BJ (cell line): ENCODE measurements around the gene FKBP7. TPM values are rescaled to one million over a fixed set of nuclear protein-coding genes. Genes with fewer than 3 reads are reported as not detected.
"Not testable (repeated sequence)": the region's sequence is repeated elsewhere in the genome, so short reads cannot be mapped to it uniquely, and the experiment has no call there.

Source experiments
- CTCF ChIA-PET: fragments of 350-600 bp; formaldehyde crosslinking; extraction: SDS; loops from one replicate; lab custom pipeline; 2021; ENCODE audit warnings: antibody characterized with exemption, inconsistent platforms; lab: Yijun Ruan, JAX
- POLR2A ChIA-PET: fragments of 300-600 bp; sonication (Branson Sonifier 250); formaldehyde crosslinking; extraction: SDS; loops from one replicate; lab custom pipeline; 2021; ENCODE audit warnings: antibody characterized with exemption; lab: Charles Lee
- DNase-seq: peaks from one replicate; pipeline ENCODE4 v3.0.0-alpha.2; 2011; ENCODE audit warnings: low read depth
- H3K27me3 ChIP-seq: 2 replicates; pipeline ENCODE4 v1.6.0; 2011; ENCODE audit warnings: low read length; ENCODE audit not compliant: control insufficient read depth, insufficient read depth
- H3K36me3 ChIP-seq: 2 replicates; pipeline ENCODE4 v1.5.1; 2011; ENCODE audit warnings: low read length; ENCODE audit not compliant: control insufficient read depth, insufficient read depth
- H3K4me3 ChIP-seq: 2 replicates; pipeline ENCODE4 v1.5.1; 2011; ENCODE audit warnings: low read depth, mild to moderate bottlenecking, control low read depth, low read length
- polyA minus RNA-seq: library from RNA; depleted of rRNA, polyadenylated mRNA; stranded (reverse); fragments of >200 nt; gene quantifications from 2 replicates; pipeline ENCODE4 v1.2.3, GENCODE V29; 2011; rRNA and poly(A)+ RNA removed
- polyA plus RNA-seq: library from polyadenylated mRNA; depleted of rRNA; stranded (reverse); fragments of >200 nt; gene quantifications from 2 replicates; pipeline ENCODE4 v1.2.3, GENCODE V29; 2011; rRNA removed
- TF ChIP-seq, protein P1 (sequence below): IDR thresholded peaks from 2 replicates; pipeline ENCODE4 v1.5.1; 2011; ENCODE audit warnings: low read depth, mild to moderate bottlenecking, control low read depth, inconsistent platforms, low read length, moderate library complexity; ENCODE audit not compliant: insufficient read depth

FKBP7 gene
- polyA plus RNA-seq (32.4 and 59.2 TPM in 2 replicates), polyA minus RNA-seq (5.3 and 5.6 TPM in 2 replicates)

DNA sequence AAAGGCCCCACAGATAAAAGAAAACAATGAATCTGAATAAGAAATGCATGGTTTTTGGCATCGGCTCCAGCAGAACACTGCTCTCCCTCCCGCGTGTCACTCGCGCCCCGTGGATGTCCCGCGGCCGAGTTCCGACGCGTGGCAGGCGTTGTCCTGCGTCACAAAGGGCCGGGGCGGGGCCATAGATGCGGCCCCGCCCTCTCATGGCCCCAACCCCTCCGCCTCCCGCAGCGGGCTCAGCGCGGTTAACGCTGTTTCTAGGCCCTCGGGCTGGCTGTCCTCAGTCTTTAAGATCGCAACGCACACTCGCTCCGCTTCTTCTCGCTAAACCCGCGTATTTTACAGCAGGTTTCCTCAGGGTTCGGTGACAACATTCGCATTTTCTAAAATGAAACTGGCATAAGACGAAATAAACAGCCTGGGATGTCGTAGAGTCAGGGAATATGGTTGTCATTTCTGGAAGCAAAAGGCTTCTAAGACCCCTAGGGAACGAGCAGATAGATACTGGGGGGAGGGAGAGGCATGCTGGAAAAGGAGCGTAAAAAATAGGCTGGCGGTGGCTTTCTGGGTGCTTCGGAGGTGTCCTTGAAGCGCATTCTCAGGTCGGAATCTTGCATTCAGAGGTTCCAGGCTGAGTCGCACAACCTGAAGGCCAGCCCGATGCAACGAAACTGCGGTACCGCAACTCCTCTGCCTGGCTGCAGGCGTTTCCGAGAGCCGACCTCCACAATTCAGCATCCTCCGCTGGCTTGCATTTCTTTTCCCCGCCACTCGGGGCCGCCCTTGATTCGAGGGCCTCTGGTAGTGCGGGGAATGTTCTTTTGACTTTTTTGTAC is at the start of gene FKBP7:
Gene FKBP7 (minus strand): TSS at position 162 of the 836 bp plus-strand sequence. CDS start 101 bp downstream, at position 61.
- DNase-seq: no peak
- ChIA-PET CTCF (interaction anchor here (0.6 kb wide), 1 partner anchor 493 kb away, joined by 3 read pairs; no protein-coding TSS in a partner anchor), POLR2A (no interaction called here)
- Histone ChIP-seq H3K27me3 (no peaks in the 10 kb centered on the region), H3K36me3 (no peaks in the 10 kb centered on the region), H3K4me3 (peak within 1 kb of the TSS; percentile 50)
- TF ChIP-seq, protein P1, sequence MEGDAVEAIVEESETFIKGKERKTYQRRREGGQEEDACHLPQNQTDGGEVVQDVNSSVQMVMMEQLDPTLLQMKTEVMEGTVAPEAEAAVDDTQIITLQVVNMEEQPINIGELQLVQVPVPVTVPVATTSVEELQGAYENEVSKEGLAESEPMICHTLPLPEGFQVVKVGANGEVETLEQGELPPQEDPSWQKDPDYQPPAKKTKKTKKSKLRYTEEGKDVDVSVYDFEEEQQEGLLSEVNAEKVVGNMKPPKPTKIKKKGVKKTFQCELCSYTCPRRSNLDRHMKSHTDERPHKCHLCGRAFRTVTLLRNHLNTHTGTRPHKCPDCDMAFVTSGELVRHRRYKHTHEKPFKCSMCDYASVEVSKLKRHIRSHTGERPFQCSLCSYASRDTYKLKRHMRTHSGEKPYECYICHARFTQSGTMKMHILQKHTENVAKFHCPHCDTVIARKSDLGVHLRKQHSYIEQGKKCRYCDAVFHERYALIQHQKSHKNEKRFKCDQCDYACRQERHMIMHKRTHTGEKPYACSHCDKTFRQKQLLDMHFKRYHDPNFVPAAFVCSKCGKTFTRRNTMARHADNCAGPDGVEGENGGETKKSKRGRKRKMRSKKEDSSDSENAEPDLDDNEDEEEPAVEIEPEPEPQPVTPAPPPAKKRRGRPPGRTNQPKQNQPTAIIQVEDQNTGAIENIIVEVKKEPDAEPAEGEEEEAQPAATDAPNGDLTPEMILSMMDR: peak; percentile 78

DNA sequence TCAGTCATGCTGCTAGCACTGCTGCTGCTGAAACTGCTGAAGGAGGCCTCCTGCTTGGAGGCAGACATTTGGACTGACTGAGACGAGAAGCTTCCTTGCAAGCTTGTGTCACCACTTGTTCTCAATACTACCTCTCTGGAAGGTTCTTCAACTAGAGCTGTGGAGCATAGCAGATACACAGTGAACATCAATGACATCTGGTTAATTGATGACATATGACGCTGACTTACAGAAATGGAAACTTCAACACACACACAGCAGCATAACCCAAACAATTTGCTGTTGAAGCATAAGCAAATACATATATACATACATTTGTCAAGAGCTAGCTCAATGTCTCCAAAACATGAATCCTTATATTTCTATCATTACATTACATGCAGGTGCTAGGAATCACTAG is 49.2 kb upstream of the FKBP7 start:
- Histone ChIP-seq H3K4me3 (no peak overlapping the region), H3K27me3 (no peaks in the 10 kb centered on the region), H3K36me3 (no peaks in the 10 kb centered on the region)
- no peak for DNase-seq
- TF ChIP-seq, protein P1: no peak
- ChIA-PET CTCF (no interaction called here), POLR2A (no interaction called here)

GRCh38 chr2:178526256-178526655 is 47.9 kb upstream of the FKBP7 start:
- H3K27me3 ChIP-seq: no peaks in the 10 kb centered on the region
- ChIA-PET POLR2A (no interaction called here), CTCF (interaction anchor here (0.7 to 1.1 kb wide), 2 partner anchors 129 to 377 kb away, joined by 3 read pairs; no protein-coding TSS in a partner anchor)
- no peak for DNase-seq
- H3K36me3 ChIP-seq: no peaks in the 10 kb centered on the region
- H3K4me3 ChIP-seq: no peak overlapping the region
- TF ChIP-seq, protein P1: no peak

GRCh38 chr2:178525460-178525859 is 47.1 kb upstream of the FKBP7 start:
- POLR2A ChIA-PET: not testable (repeated sequence)
- CTCF ChIA-PET: interaction anchor here (1.1 kb wide), 1 partner anchor 377 kb away, joined by 3 read pairs; no protein-coding TSS in a partner anchor

DNA sequence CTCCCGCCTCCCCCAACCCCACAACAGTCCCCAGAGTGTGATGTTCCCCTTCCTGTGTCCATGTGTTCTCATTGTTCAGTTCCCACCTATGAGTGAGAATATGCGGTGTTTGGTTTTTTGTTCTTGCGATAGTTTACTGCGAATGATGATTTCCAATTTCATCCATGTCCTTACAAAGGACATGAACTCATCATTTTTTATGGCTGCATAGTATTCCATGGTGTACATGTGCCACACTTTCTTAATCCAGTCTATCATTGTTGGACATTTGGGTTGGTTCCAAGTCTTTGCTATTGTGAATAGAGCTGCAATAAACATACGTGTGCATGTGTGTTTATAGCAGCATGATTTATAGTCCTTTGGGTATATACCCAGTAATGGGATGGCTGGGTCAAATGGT is 46.6 kb upstream of the FKBP7 start:
- POLR2A ChIA-PET, DNase-seq: not testable (repeated sequence)

More at GRCh38 chr2:178525460-178525859, 47.1 kb upstream of the FKBP7 start:
- not testable (repeated sequence) for H3K27me3 ChIP-seq, H3K4me3 ChIP-seq, H3K36me3 ChIP-seq, DNase-seq

DNA sequence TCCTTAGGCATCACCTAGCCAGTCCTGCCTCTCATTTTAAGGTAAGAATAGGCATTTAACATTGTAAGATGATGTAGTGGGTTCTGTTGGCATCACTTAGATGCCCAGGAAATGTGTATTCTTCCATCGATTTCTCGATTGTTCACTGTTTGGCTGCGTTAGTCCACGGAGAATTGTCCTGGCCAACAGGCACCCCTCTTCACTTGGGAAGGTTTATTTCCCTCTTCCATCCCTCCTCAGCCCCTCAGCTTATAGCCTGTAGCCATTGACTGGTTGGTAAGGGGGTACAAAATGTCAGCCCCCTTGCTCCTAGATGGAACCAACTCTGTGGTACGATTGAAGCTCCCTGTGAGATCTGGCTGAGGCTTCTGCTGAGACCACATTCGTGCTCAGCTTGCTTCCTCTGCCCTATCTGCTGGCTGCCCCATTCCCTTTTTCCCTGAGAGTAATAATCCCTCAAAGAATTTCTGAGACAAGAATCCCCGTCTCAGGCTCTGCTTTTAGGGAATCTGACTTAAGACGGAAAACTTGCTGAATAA is 45.3 kb upstream of the FKBP7 start:
- CTCF ChIA-PET: interaction anchor here (0.9 to 1.2 kb wide), 4 partner anchors 14 to 44 kb away, joined by 3 to 5 read pairs (median 4); partner anchors contain the start of gene PLEKHA3
- Histone ChIP-seq H3K4me3 (peak overlapping the region; percentile 67), H3K36me3 (peaks cover 1% of the 10 kb centered on the region; the same call in 1 of the 2 replicates), H3K27me3 (no peaks in the 10 kb centered on the region)
- TF ChIP-seq, protein P1: no peak
- POLR2A ChIA-PET: no interaction called here
- no peak for DNase-seq

More for the DNA sequence above, 46.6 kb upstream of the FKBP7 start:
- H3K27me3 ChIP-seq, CTCF ChIA-PET, H3K36me3 ChIP-seq, H3K4me3 ChIP-seq: not testable (repeated sequence)
